ENCODE results near the gene RALGAPA2. TPM values are rescaled to one million over a fixed set of nuclear protein-coding genes. Genes with fewer than 3 reads are reported as not detected.

RALGAPA2 gene
- polyA plus RNA-seq, 1 of the 3 experiments (the other 2 are of a cell fraction), result 1.0 TPM

GRCh38 chr20:20685635-20686034, 26.8 kb downstream of the RALGAPA2 start (continued):
- TF ChIP-seq TAF1 (IDR thresholded peaks at IDR 0.05; ENCODE audit: borderline replicate concordance, low read depth, low read length) (no peak), FOXJ3 (CRISPR knock-in tag; IDR thresholded peaks at IDR 0.05) (no peak), JUND (IDR thresholded peaks at IDR 0.05) (no peak), USF1 (IDR thresholded peaks at IDR 0.05; ENCODE audit: borderline replicate concordance, low read depth) (no peak)

- TF ChIP-seq USF1 (IDR thresholded peaks at IDR 0.05; ENCODE audit: borderline replicate concordance, low read depth) (no peak), POLR2AphosphoS5 (IDR thresholded peaks at IDR 0.05; ENCODE audit: low read depth, low read length) (no peak)
- Histone ChIP-seq H2AFZ (ENCODE audit: low read depth) (no peak overlapping the region), H3K4me1 (ENCODE audit: control insufficient read depth in 1 of 2, insufficient read depth in 2 of 2, low read depth in 1 of 2, low read length in 1 of 2) (no peaks in the 10 kb centered on the region), H3K9me2 (no peaks in the 10 kb centered on the region), H3K27me3 (ENCODE audit: insufficient read depth) (no peaks in the 10 kb centered on the region), H3K36me3 (replicated peaks in 1 of 2; ENCODE audit: control insufficient read depth in 1 of 2, insufficient read depth in 2 of 2, low read length in 1 of 2) (no peaks in the 10 kb centered on the region), H3K79me2 (ENCODE audit: insufficient read depth) (no peaks in the 10 kb centered on the region), H3K27ac (ENCODE audit: low read depth in 2 of 2, low read length in 1 of 2) (no peak overlapping the region), H3K9me3 (no peaks in the 10 kb centered on the region), H3K9ac (no peak overlapping the region), H3K4me2 (no peak overlapping the region), H3K4me3 (ENCODE audit: low read depth in 2 of 2, low read length in 1 of 2) (no peak overlapping the region), H4K20me1 (ENCODE audit: insufficient read depth) (no peaks in the 10 kb centered on the region), H3F3A (replicated peaks; ENCODE audit: insufficient read depth) (no peaks in the 10 kb centered on the region)
- 73% methylated on average over 10 of the region's 10 CpGs for WGBS (ENCODE audit: low lambda C conversion rate)
- CTCF ChIA-PET, result interaction anchor here (0.7 kb wide), 1 partner anchor 13 kb away, joined by 4 read pairs; no protein-coding TSS in a partner anchor
- POLR2A ChIA-PET, result no interaction called here
- no peak for DNase-seq
Observed at GRCh38 chr20:20683481-20684321, 28.7 kb downstream of the RALGAPA2 start.

GRCh38 chr20:20683020-20683419, 29.4 kb downstream of the RALGAPA2 start:
- Histone ChIP-seq H3K9me2 (no peaks in the 10 kb centered on the region), H3F3A (replicated peaks; ENCODE audit: insufficient read depth) (no peaks in the 10 kb centered on the region), H3K4me2 (no peak overlapping the region), H3K27ac (ENCODE audit: low read depth in 2 of 2, low read length in 1 of 2) (no peak overlapping the region), H3K36me3 (replicated peaks in 1 of 2; ENCODE audit: control insufficient read depth in 1 of 2, insufficient read depth in 2 of 2, low read length in 1 of 2) (no peaks in the 10 kb centered on the region), H3K79me2 (ENCODE audit: insufficient read depth) (no peaks in the 10 kb centered on the region), H2AFZ (ENCODE audit: low read depth) (no peak overlapping the region), H3K4me3 (ENCODE audit: low read depth in 2 of 2, low read length in 1 of 2) (no peak overlapping the region), H3K9ac (no peak overlapping the region), H3K27me3 (ENCODE audit: insufficient read depth) (no peaks in the 10 kb centered on the region), H3K4me1 (ENCODE audit: control insufficient read depth in 1 of 2, insufficient read depth in 2 of 2, low read depth in 1 of 2, low read length in 1 of 2) (no peaks in the 10 kb centered on the region), H4K20me1 (ENCODE audit: insufficient read depth) (no peaks in the 10 kb centered on the region), H3K9me3 (no peaks in the 10 kb centered on the region)
- WGBS (ENCODE audit: low lambda C conversion rate), result 78% methylated on average over 9 of the region's 9 CpGs
- ChIA-PET CTCF (interaction anchor here (0.6 kb wide), 1 partner anchor 194 kb away, joined by 3 read pairs; no protein-coding TSS in a partner anchor), POLR2A (no interaction called here)
- no peak for DNase-seq
- no peak for TF ChIP-seq EZH2phosphoT487 (IDR thresholded peaks at IDR 0.05; ENCODE audit: borderline replicate concordance, low read depth)
- TF ChIP-seq GABPA (IDR thresholded peaks at IDR 0.05; ENCODE audit: low read depth), result no peak
- TF ChIP-seq PBX3 (IDR thresholded peaks at IDR 0.05), result no peak
- no peak for TF ChIP-seq TEAD4 (IDR thresholded peaks at IDR 0.05; ENCODE audit: borderline replicate concordance, insufficient read depth)
- TF ChIP-seq SMC3 (IDR thresholded peaks at IDR 0.05; ENCODE audit: low read depth, low read length), result no peak
- no peak for TF ChIP-seq YY1 (IDR thresholded peaks at IDR 0.05; ENCODE audit: low read depth)
- no peak for TF ChIP-seq CTCF (IDR thresholded peaks at IDR 0.05)
- TF ChIP-seq RFX5 (IDR thresholded peaks at IDR 0.05; ENCODE audit: low read length), result no peak
- no peak for TF ChIP-seq CHD2 (IDR thresholded peaks at IDR 0.05; ENCODE audit: low read length, partially characterized antibody)
- no peak for TF ChIP-seq USF1 (IDR thresholded peaks at IDR 0.05; ENCODE audit: borderline replicate concordance, low read depth)
- TF ChIP-seq GATA2 (CRISPR knock-in tag; IDR thresholded peaks at IDR 0.05), result no peak
- TF ChIP-seq FOSL2 (IDR thresholded peaks at IDR 0.05; ENCODE audit: borderline replicate concordance, low read depth), result no peak
- TF ChIP-seq USF2 (IDR thresholded peaks at IDR 0.05; ENCODE audit: borderline replicate concordance, low read depth, low read length), result no peak
- TF ChIP-seq RAD21 (IDR thresholded peaks at IDR 0.05; ENCODE audit: low read length), result no peak
- TF ChIP-seq NRF1 (IDR thresholded peaks at IDR 0.05; ENCODE audit: low read depth, low read length), result no peak
